WTC11 (cell line): ENCODE results near the gene TMED10. TPM values are rescaled to one million over a fixed set of nuclear protein-coding genes. Genes with fewer than 3 reads are reported as not detected.

Source experiments
- ATAC-seq: fragments of 200-7000 bp; cut with Tn5 transposase; 2 replicates; pipeline ENCODE4 v1.10.0; 2021; ENCODE audit warnings: mild to moderate bottlenecking, moderate library complexity
- CTCF ChIA-PET: fragments of 300-600 bp; sonication (Branson Sonifier 250); formaldehyde crosslinking; loops from one replicate; lab custom pipeline; 2021; ENCODE audit warnings: antibody characterized with exemption; lab: Charles Lee
- POLR2A ChIA-PET: fragments of 350-600 bp; sonication (Branson Sonifier 250); formaldehyde crosslinking; loops from one replicate; lab custom pipeline; 2021; ENCODE audit warnings: antibody characterized with exemption; lab: Charles Lee
- DNase-seq: peaks from one replicate; pipeline ENCODE4 v3.0.0; 2021; ENCODE audit warnings: low spot score
- H3K27ac Mint-ChIP-seq: 2 replicates; pipeline ENCODE4 v1.8.0; 2021; ENCODE audit warnings: mixed read lengths
- H3K27me3 Mint-ChIP-seq: 2 replicates; pipeline ENCODE4 v1.8.0; 2021; ENCODE audit warnings: low read depth, mild to moderate bottlenecking, moderate library complexity, mixed read lengths
- H3K36me3 Mint-ChIP-seq: 2 replicates; pipeline ENCODE4 v1.8.0; 2021; ENCODE audit warnings: mixed read lengths
- H3K4me1 Mint-ChIP-seq: 2 replicates; pipeline ENCODE4 v1.8.0; 2022; ENCODE audit warnings: mixed read lengths
- H3K4me3 Mint-ChIP-seq: 2 replicates; pipeline ENCODE4 v1.8.0; 2021; ENCODE audit warnings: mild to moderate bottlenecking, moderate library complexity, mixed read lengths
- H3K9me3 Mint-ChIP-seq: 2 replicates; pipeline ENCODE4 v1.8.0; 2021; ENCODE audit warnings: mixed read lengths
- E2F4 ChIP-seq: sonication (generic); formaldehyde crosslinking; IDR thresholded peaks from 2 replicates; pipeline ENCODE4 v1.8.1; 2022; ENCODE audit warnings: low read depth, mild to moderate bottlenecking, moderate library complexity, missing genetic modification reagents, borderline replicate concordance
- FOXJ3 ChIP-seq: sonication (generic); formaldehyde crosslinking; IDR thresholded peaks from 2 replicates; pipeline ENCODE4 v1.9.0; 2021; ENCODE audit warnings: missing genetic modification reagents, mild to moderate bottlenecking, borderline replicate concordance
- FOXK1 ChIP-seq: sonication (generic); formaldehyde crosslinking; IDR thresholded peaks from 2 replicates; pipeline ENCODE4 v1.8.0; 2022; ENCODE audit warnings: mild to moderate bottlenecking, moderate library complexity, missing genetic modification reagents
- FOXP4 ChIP-seq: sonication (generic); formaldehyde crosslinking; IDR thresholded peaks from 2 replicates; pipeline ENCODE4 v1.8.0; 2022; ENCODE audit warnings: mild to moderate bottlenecking, missing genetic modification reagents
- GABPB1 ChIP-seq: sonication (generic); formaldehyde crosslinking; IDR thresholded peaks from 2 replicates; pipeline ENCODE4 v1.8.1; 2023; ENCODE audit warnings: mild to moderate bottlenecking, missing genetic modification reagents
- GTF2I ChIP-seq: fragments of 250-450 bp; sonication (Bioruptor Pico); conservative IDR thresholded peaks from 2 replicates; pipeline ENCODE4 v1.4.0; 2021; ENCODE audit warnings: mild to moderate bottlenecking
- HMGXB4 ChIP-seq: sonication (generic); formaldehyde crosslinking; IDR thresholded peaks from 2 replicates; pipeline ENCODE4 v1.8.1; 2023; ENCODE audit warnings: mild to moderate bottlenecking, moderate library complexity, missing genetic modification reagents
- MXD4 ChIP-seq: fragments of 250-450 bp; sonication (Bioruptor Pico); IDR thresholded peaks from 2 replicates; pipeline ENCODE4 v1.8.0; 2021; ENCODE audit warnings: mild to moderate bottlenecking, moderate library complexity, borderline replicate concordance
- NR1H2 ChIP-seq: sonication (generic); formaldehyde crosslinking; IDR thresholded peaks from 2 replicates; pipeline ENCODE4 v1.9.0; 2021; ENCODE audit warnings: mild to moderate bottlenecking, moderate library complexity, missing genetic modification reagents
- NR2C2 ChIP-seq: sonication (generic); formaldehyde crosslinking; IDR thresholded peaks from 2 replicates; pipeline ENCODE4 v1.8.0; 2022; ENCODE audit warnings: mild to moderate bottlenecking, missing genetic modification reagents
- SP1 ChIP-seq: sonication (generic); formaldehyde crosslinking; conservative IDR thresholded peaks from 2 replicates; pipeline ENCODE4 v1.8.1; 2022; ENCODE audit warnings: missing genetic modification reagents
- ZBTB43 ChIP-seq: sonication (generic); formaldehyde crosslinking; IDR thresholded peaks from 2 replicates; pipeline ENCODE4 v1.8.1; 2023; ENCODE audit warnings: mild to moderate bottlenecking, missing genetic modification reagents
- ZNF263 ChIP-seq: sonication (generic); formaldehyde crosslinking; IDR thresholded peaks from 2 replicates; pipeline ENCODE4 v1.8.1; 2022; ENCODE audit warnings: low read depth, mild to moderate bottlenecking, moderate library complexity, missing genetic modification reagents
- ZNF317 ChIP-seq: sonication (generic); formaldehyde crosslinking; IDR thresholded peaks from 2 replicates; pipeline ENCODE4 v1.8.1; 2023; ENCODE audit warnings: low read depth, mild to moderate bottlenecking, moderate library complexity, missing genetic modification reagents, borderline replicate concordance
- total RNA-seq: library from RNA; stranded (reverse); gene quantifications from 3 replicates; pipeline ENCODE4 v1.2.3, GENCODE V29; 2021
- TF ChIP-seq, protein P1 (sequence below): sonication (generic); formaldehyde crosslinking; IDR thresholded peaks from 2 replicates; pipeline ENCODE4 v1.8.1; 2023; ENCODE audit warnings: mild to moderate bottlenecking, missing genetic modification reagents, moderate library complexity
- TF ChIP-seq, protein P2 (sequence below): sonication (generic); formaldehyde crosslinking; IDR thresholded peaks from 2 replicates; pipeline ENCODE4 v1.8.0; 2022; ENCODE audit warnings: mild to moderate bottlenecking, missing genetic modification reagents
- TF ChIP-seq, protein P3 (sequence below): fragments of 250-450 bp; sonication (Bioruptor Pico); IDR thresholded peaks from 2 replicates; pipeline ENCODE4 v1.9.0; 2021; ENCODE audit warnings: moderate library complexity, mild to moderate bottlenecking, inconsistent platforms, borderline replicate concordance

The TMED10 gene
- total RNA-seq, 1 experiment from 2014 or later, result 234 TPM

GRCh38 chr14:75126679-75127473 is 49.5 kb downstream of the TMED10 start, which contains the start of gene NEK9 (continued):
- TF ChIP-seq E2F4 (CRISPR knock-in tag) (peak; percentile 49; the same call in 1 of the 2 replicates), FOXP4 (CRISPR knock-in tag) (no peak), FOXK1 (CRISPR knock-in tag) (peak; percentile 80; the same call in 1 of the 2 replicates), ZBTB43 (CRISPR knock-in tag) (peak; percentile 74; the same call in 1 of the 2 replicates), GTF2I (CRISPR knock-in tag) (no peak), GABPB1 (CRISPR knock-in tag) (peak; percentile 80)

- Mint-ChIP-seq H3K4me3 (peak overlapping the region; percentile 87), H3K4me1 (peaks cover 18% of the 10 kb centered on the region), H3K36me3 (no peaks in the 10 kb centered on the region), H3K27me3 (no peaks in the 10 kb centered on the region), H3K27ac (peak overlapping the region; percentile 24), H3K9me3 (no peaks in the 10 kb centered on the region)
- DNase-seq (no peak), ATAC-seq (no peak)
- TF ChIP-seq NR2C2 (no peak), GTF2I (CRISPR knock-in tag) (peak; percentile 62; the same call in 1 of the 2 replicates), MXD4 (CRISPR knock-in tag) (no peak), FOXJ3 (CRISPR knock-in tag) (no peak)
- TF ChIP-seq, protein P1, sequence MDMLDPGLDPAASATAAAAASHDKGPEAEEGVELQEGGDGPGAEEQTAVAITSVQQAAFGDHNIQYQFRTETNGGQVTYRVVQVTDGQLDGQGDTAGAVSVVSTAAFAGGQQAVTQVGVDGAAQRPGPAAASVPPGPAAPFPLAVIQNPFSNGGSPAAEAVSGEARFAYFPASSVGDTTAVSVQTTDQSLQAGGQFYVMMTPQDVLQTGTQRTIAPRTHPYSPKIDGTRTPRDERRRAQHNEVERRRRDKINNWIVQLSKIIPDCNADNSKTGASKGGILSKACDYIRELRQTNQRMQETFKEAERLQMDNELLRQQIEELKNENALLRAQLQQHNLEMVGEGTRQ (CRISPR knock-in tag), result no peak
- TF ChIP-seq, protein P2, sequence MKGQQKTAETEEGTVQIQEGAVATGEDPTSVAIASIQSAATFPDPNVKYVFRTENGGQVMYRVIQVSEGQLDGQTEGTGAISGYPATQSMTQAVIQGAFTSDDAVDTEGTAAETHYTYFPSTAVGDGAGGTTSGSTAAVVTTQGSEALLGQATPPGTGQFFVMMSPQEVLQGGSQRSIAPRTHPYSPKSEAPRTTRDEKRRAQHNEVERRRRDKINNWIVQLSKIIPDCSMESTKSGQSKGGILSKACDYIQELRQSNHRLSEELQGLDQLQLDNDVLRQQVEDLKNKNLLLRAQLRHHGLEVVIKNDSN, result no peak
- TF ChIP-seq, protein P3, sequence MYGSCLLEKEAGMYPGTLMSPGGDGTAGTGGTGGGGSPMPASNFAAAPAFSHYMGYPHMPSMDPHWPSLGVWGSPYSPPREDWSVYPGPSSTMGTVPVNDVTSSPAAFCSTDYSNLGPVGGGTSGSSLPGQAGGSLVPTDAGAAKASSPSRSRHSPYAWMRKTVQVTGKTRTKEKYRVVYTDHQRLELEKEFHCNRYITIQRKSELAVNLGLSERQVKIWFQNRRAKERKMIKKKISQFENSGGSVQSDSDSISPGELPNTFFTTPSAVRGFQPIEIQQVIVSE (CRISPR knock-in tag), result no peak
- CTCF ChIA-PET, result interaction anchor here (0.8 to 1.3 kb wide), 5 partner anchors 26 to 328 kb away, joined by 3 to 8 read pairs (median 3); partner anchors contain the start of gene ZC2HC1C
- POLR2A ChIA-PET, result interaction anchor here (0.7 to 1.8 kb wide), 5 partner anchors 133 to 169 kb away, joined by 3 to 5 read pairs (median 4); no protein-coding TSS in a partner anchor
Measured at GRCh38 chr14:75126121-75126544, 50.3 kb downstream of the TMED10 start.

DNA sequence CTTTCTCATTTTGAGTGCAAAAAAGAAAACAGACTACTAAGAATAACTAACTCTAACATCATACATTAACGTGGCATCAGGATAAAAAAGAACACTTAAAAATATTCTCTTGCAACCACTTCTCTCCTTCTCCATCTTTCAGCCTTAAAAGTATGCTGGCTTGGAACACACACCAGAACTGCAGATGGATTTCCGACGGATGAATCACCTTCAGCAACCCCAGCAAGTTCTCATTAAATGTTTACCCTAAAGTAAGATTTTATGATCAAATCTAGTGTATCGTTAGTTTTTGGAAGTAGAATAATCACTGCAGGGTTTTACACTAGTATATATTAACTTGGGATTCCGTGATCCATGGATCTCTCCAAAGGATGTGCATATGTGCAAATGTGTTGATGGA is 50.8 kb downstream of the TMED10 start:
- POLR2A ChIA-PET, result interaction anchor here (0.6 to 1.8 kb wide), 3 partner anchors 151 to 174 kb away, joined by 3 to 5 read pairs (median 4); no protein-coding TSS in a partner anchor
- H3K27ac Mint-ChIP-seq, result no peak overlapping the region
- DNase-seq, result no peak
- TF ChIP-seq, protein P3 (CRISPR knock-in tag), result no peak
- TF ChIP-seq NR1H2 (CRISPR knock-in tag) (no peak), FOXK1 (CRISPR knock-in tag) (no peak), SP1 (CRISPR knock-in tag) (no peak), ZNF263 (CRISPR knock-in tag) (no peak), ZNF317 (CRISPR knock-in tag) (peak; percentile 46; the same call in 1 of the 2 replicates), HMGXB4 (CRISPR knock-in tag) (no peak)

More for the DNA sequence above, 50.8 kb downstream of the TMED10 start:
- no peak for ATAC-seq
- H3K4me1 Mint-ChIP-seq, result peaks cover 18% of the 10 kb centered on the region
- H3K9me3 Mint-ChIP-seq, result no peaks in the 10 kb centered on the region
- H3K27me3 Mint-ChIP-seq, result no peaks in the 10 kb centered on the region
- H3K36me3 Mint-ChIP-seq, result no peaks in the 10 kb centered on the region
- CTCF ChIA-PET, result interaction anchor here (1.0 kb wide), 2 partner anchors 203 to 329 kb away, joined by 3 read pairs; partner anchors contain the start of gene RPS6KL1
- H3K4me3 Mint-ChIP-seq, result peak overlapping the region; percentile 87
